ENCODE data around the gene DMRT3. TPM values are rescaled to one million over a fixed set of nuclear protein-coding genes. Genes with fewer than 3 reads are reported as not detected.

The DMRT3 gene
- total and polyA plus RNA-seq, 9 of the 15 experiments (the other 6 are each of a cell fraction or from before 2014, with no cell fraction given), result not detected

- no peak for TF ChIP-seq SMC3 (conservative IDR thresholded peaks at IDR 0.05; ENCODE audit: insufficient read depth, low read depth, low read length)
- TF ChIP-seq, protein P1, sequence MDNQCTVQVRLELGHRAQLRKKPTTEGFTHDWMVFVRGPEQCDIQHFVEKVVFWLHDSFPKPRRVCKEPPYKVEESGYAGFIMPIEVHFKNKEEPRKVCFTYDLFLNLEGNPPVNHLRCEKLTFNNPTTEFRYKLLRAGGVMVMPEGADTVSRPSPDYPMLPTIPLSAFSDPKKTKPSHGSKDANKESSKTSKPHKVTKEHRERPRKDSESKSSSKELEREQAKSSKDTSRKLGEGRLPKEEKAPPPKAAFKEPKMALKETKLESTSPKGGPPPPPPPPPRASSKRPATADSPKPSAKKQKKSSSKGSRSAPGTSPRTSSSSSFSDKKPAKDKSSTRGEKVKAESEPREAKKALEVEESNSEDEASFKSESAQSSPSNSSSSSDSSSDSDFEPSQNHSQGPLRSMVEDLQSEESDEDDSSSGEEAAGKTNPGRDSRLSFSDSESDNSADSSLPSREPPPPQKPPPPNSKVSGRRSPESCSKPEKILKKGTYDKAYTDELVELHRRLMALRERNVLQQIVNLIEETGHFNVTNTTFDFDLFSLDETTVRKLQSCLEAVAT (IDR thresholded peaks at IDR 0.05), result no peak
Observed at GRCh38 chr9:976258-976942, at the start of gene DMRT3 (continued).

DNA sequence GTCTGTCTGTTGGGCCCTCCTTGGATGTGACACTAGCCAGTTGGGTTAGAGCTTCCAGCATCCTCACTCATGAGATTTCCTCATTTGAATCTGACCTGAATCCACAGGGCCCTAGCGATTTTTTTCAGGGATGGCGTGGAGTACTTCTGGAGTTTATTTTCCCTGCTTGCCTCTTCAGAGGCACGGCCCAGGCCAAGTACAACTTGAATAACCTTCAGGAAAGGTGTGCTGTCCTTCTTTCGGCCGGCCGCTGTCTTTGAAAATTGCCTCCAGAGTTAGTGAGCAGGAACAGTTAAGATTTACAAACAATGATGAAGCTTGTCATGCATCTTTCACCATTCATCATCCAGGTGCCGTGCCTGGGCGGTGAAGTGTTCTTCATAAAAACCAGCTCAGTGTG is 49.5 kb upstream of the DMRT3 start:
- no peak overlapping the region for H3K9ac ChIP-seq (ENCODE audit: insufficient read depth in 1 of 2, low read depth in 2 of 2, low read length in 2 of 2)
- no peaks in the 10 kb centered on the region for H3K27me3 ChIP-seq (ENCODE audit: control insufficient read depth in 2 of 2, insufficient read depth in 2 of 2, low read length in 2 of 2)
- ChIA-PET CTCF (ENCODE audit: low intra/inter-chr PET ratio) (no interaction called here), POLR2A (interaction anchor here (0.7 kb wide), 2 partner anchors 23 to 28 kb away, joined by 3 to 4 read pairs; no protein-coding TSS in a partner anchor)
- intact Hi-C loops (cut with micrococcal nuclease) (no loop called here), in situ Hi-C loops (cut with MboI) (no loop called here)
- no peaks in the 10 kb centered on the region for H3K9me1 ChIP-seq (ENCODE audit: control insufficient read depth, insufficient read depth, low read length)
- no TSS peak for BruUV-seq (replicated peaks)
- no peak overlapping the region for H3K4me2 ChIP-seq (ENCODE audit: insufficient read depth, low read length)
- H3K9me3 ChIP-seq (replicated peaks; ENCODE audit: control insufficient read depth, insufficient read depth, low read depth, low read length), result no peaks in the 10 kb centered on the region
- H3K4me1 ChIP-seq (replicated peaks in 1 of 2; ENCODE audit: control insufficient read depth in 2 of 2, insufficient read depth in 2 of 2, low read length in 2 of 2), result no peaks in the 10 kb centered on the region
- FAIRE-seq (no peak), ATAC-seq (no peak), DNase-seq (ENCODE audit: extremely low read depth in 1 of 4, low spot score in 3 of 4) (no peak)
- no peaks in the 10 kb centered on the region for H3K36me3 ChIP-seq (ENCODE audit: control insufficient read depth, insufficient read depth, low read length)
- no peak for TF ChIP-seq ZNF324 (CRISPR knock-in tag; IDR thresholded peaks at IDR 0.05)
- no peak for TF ChIP-seq EP300 (IDR thresholded peaks at IDR 0.05; ENCODE audit: low read length)
- TF ChIP-seq ELK3 (CRISPR knock-in tag; IDR thresholded peaks at IDR 0.05), result no peak
- TF ChIP-seq, protein P2, sequence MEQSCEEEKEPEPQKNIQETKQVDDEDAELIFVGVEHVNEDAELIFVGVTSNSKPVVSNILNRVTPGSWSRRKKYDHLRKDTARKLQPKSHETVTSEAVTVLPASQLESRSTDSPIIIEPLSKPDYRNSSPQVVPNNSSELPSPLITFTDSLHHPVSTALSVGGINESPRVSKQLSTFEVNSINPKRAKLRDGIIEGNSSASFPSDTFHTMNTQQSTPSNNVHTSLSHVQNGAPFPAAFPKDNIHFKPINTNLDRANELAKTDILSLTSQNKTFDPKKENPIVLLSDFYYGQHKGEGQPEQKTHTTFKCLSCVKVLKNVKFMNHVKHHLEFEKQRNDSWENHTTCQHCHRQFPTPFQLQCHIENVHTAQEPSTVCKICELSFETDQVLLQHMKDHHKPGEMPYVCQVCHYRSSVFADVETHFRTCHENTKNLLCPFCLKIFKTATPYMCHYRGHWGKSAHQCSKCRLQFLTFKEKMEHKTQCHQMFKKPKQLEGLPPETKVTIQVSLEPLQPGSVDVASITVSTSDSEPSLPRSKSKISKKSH (CRISPR knock-in tag; IDR thresholded peaks at IDR 0.05), result no peak
- TF ChIP-seq KLF10 (CRISPR knock-in tag; IDR thresholded peaks at IDR 0.05), result no peak
- no peak for TF ChIP-seq HNRNPL (IDR thresholded peaks at IDR 0.05; ENCODE audit: low read depth, low read length)
- no peak overlapping the region for H3K4me3 ChIP-seq
- no peak overlapping the region for H3K27ac ChIP-seq (ENCODE audit: extremely low read depth, low read depth, low read length)
- no peak overlapping the region for H2AFZ ChIP-seq (ENCODE audit: low read depth, low read length)
- no peaks in the 10 kb centered on the region for H4K20me1 ChIP-seq (replicated peaks; ENCODE audit: control insufficient read depth, insufficient read depth, low read length)
- 0% methylated on average over 8 of the region's 8 CpGs for WGBS (ENCODE audit: insufficient coverage, low coverage, missing lambda C conversion rate)
- no peaks in the 10 kb centered on the region for H3K79me2 ChIP-seq (ENCODE audit: control insufficient read depth, insufficient read depth, low read length)

All from K562 (cell line).